NCI-H1048 (cell line): ENCODE results near the gene SCAPER.
"Not testable (repeated sequence)": the region's sequence is repeated elsewhere in the genome, so short reads cannot be mapped to it uniquely, and the experiment has no call there.

ENCODE experiments used
- DNase-seq: peaks from one replicate; lab custom pipeline; 2025; lab: John Stamatoyannopoulos, UW

The SCAPER gene

DNA sequence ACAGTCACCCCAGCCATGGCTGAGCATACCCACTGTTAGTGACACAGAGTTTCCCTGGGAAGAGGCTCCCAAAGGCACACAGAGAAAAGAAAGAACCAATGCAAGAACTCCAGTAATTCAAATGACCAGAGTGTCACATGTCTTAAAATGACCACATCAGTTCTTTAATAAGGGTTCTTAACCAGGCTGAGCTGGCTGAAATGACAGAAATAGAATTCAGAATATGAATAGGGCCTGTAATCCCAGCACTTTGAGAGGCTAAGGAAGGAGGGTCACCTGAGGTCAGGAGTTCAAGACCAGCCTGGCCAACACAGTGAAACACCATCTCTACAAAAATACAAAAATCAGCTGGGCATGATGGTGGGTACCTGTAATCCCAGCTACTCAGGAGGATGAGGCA, 54.8 kb downstream of the SCAPER start:
- not testable (repeated sequence) for DNase-seq

GRCh38 chr15:76846782-76847181, 58.4 kb downstream of the SCAPER start:
- DNase-seq: no peak

GRCh38 chr15:76844096-76844495, 61.0 kb downstream of the SCAPER start:
- no peak for DNase-seq

DNA sequence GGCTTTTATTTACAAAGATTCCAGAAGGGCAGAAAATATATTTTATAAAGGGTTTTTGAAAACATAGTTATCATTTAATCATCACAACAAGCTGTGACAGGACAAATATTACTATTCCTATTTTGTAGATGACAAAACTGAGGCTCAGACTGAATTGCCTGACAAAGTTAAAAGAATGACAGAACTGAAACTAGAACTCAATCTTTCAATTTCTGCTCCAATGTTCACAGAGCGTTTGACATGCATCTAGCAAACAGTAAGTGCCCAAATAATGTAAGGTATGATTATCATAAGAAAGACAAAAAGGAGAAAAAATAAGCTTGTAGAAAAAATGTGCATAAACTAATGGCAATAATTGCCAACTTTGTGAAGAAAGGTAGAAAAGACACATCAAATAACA, 61.9 kb downstream of the SCAPER start:
- DNase-seq: no peak

DNA sequence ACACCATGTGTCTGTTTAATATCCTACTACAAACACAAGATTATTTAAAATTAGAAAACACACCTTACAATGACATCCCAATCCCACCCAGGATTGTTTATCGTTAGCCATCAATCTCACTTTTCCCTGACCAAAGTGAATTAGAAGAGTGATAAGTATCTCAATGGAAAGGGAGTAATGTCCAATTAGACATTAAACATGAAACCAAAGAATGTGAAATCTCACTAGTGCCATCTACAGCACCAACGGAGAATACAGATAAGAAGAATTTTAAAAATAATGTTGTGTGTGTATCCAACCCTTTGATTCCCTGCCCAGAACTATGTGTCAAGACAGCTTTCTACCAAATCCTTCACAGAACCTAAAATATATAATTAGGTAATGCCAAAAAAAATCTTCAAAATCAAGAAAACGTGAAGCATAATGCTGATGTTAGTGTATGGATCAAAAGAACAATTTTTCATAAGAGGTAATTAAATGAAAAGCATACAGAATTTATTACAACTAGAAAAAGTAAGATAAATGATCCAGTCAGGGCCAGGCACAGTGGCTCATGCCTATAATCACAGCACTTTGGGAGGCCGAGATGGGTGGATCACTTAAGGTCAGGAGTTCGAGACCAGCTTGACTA, 64.2 kb downstream of the SCAPER start:
- no peak for DNase-seq

DNA sequence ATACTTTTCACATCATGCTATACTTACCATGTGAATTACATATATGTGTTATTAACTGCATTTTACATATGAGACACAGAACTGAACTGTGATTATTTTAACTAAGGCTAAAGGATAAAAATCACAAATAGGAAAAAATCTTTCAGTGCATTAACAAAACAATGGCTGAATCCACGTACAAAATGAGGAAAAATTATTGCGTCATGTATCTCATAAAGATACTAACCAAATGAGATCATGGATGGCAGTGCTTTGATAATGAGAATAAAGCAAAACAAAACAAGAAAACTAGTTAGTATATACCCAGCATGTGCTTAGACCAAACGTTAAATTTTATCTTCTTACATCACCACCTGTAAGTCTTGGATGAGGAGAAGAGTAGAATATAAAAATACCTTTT, 66.0 kb downstream of the SCAPER start:
- no peak for DNase-seq

GRCh38 chr15:76837474-76837873, 67.7 kb downstream of the SCAPER start:
- DNase-seq: no peak

DNA sequence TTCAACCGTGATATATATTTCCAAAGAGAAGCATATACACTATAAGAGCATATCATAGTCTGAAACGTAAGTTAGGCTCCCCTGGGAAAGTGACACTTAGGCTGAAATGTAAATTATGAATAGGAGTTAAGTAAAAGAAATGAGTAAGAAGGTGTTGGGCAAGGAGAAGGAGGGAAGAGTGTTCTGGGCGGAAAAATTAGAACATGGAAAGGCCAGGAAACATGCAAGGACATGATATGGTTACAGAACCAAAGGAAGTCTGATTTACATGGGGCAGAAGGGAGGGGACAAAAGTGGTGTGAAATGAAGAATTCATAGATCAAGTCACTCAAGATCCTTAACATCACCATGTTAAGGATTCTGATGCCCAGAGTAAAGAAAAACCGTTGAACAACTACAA, 75.2 kb downstream of the SCAPER start:
- no peak for DNase-seq

DNA sequence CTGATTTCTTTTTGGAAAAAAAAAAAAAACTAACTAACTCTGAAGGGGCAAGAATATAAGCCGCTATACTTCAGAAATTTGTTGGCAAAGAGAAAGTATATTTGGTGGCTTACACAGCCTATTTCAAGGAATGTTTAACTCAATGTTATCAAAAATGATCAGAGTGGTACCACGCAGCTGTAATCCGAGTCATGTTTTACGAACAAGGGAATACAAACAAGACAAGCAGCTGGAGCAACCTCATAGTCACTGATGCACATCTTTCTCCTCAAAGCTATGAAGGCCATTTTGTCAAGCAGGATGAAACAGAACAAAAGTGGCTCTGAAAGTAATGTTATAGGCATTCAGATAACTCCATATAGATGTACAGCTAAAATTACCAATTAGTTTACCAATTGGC, 81.2 kb downstream of the SCAPER start:
- DNase-seq: no peak

GRCh38 chr15:76823303-76823702, 81.8 kb downstream of the SCAPER start:
- DNase-seq: no peak

GRCh38 chr15:76818926-76819325, 86.2 kb downstream of the SCAPER start:
- not testable (repeated sequence) for DNase-seq

GRCh38 chr15:76815421-76815820, 89.7 kb downstream of the SCAPER start:
- DNase-seq: no peak

- no peak for DNase-seq
Observed at GRCh38 chr15:76812381-76812780, 92.8 kb downstream of the SCAPER start.

DNA sequence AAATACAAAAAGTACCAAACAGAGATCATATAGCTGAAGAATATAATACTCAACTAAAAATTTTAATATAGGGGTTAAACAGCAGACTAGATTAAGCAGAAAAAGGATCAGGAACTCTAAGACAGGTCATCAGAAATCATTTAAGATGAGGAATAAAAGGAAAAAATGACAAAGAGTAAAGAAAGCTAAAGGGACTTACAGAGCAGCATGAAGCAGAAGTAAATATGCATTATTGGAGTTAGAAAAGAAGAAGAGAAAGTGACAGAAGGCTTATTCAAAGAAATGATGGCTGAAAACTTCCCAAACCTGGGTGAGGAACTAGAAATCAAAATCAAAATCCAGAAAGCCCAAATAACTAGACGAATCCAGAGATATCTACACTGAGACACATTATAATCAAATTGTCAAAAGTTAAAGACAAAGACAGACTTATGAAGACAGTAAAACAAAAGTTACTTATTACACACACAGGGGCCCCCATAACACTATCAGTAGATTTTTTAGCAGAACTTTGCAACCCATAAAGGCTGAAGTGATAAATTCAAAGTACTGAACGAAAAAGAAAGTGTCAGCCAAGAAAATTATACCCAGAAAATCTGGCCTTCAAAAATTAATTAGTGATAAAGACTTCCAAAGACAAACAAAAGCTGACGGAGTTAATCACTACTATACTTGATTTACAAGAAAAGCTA, 95.6 kb downstream of the SCAPER start:
- no peak for DNase-seq

DNA sequence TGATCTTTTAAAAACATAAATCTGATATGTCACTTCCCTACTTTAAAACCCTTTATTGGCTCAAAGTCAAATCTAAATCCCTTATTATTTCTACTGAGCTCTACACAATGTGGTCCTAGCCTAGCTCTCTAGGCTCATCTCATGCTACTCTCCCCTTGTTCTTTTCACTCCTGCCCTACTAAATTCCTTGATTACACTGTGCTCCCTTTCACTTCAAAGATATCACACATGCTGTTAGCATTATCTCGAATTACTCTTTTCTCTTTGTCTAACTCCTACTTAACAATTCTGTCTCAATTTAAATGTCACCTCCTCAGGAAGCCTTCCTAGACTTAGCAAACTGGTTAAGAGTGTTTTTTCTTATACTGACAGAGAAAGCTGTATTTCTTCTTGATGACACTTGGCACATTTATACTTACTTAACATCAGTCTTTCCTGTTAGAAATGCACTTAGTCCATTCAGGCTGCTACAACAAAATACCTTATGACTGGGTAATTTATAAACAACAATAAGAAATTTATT, 102.0 kb downstream of the SCAPER start:
- no peak for DNase-seq

- DNase-seq: no peak
Observed at GRCh38 chr15:76802411-76802810, 102.7 kb downstream of the SCAPER start.

DNA sequence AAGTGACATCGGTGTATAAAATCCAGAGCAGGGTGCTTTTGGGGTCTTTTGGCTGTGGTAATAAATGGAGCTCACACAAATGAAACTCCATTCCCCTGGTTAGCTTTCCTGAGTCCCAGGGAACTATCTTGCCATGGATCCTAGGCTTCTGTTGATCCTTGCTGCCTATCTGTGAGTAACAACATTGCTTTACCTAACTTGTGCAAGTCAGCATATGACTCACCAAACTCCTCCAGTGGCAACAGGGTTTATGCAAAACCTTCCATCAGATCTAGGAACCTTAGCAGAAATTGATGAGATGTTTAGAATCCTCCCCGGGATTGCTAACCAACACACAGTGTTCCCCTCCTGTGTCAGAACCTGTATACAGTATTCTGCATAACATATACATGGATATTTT, 105.4 kb downstream of the SCAPER start:
- DNase-seq: no peak

DNA sequence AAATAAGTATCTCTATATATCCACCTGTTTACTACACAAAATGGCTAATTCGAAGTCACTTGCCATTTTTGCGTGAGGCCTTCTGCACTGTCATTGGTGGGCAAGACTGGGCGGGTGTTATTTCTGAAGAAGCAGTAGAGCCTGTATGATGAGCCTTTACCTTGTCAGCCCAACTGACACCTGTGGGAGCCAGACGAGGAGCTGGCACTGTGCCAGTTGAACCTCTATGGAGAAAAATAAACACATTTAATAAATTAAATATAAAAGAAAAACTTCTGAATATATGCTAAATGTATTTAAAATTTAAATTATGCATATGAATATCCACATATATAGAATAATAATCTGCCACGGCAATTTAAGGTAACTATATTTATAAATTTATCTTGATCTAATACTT, 109.9 kb downstream of the SCAPER start:
- no peak for DNase-seq

- DNase-seq: no peak
Observed at GRCh38 chr15:76793162-76793561, 112.0 kb downstream of the SCAPER start.

DNA sequence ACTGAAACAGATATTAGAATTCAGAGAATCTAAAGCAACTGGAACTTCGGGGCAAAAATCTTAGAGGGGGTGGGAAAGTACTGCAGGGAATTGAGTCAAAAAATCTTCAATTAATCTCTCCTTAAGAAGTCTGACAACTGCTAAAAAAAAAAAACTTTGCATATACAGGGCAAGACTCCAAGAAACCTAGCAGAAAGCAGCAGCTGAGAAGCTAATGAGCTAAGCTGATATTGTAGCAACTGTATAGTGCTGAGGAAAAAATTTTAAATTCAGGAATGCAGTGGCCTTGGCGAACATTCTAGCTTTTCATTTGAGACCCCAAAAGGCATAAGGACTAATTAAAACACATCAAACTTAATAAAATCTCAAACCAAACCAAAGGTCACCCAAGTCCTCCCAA, 113.6 kb downstream of the SCAPER start:
- DNase-seq: no peak

DNA sequence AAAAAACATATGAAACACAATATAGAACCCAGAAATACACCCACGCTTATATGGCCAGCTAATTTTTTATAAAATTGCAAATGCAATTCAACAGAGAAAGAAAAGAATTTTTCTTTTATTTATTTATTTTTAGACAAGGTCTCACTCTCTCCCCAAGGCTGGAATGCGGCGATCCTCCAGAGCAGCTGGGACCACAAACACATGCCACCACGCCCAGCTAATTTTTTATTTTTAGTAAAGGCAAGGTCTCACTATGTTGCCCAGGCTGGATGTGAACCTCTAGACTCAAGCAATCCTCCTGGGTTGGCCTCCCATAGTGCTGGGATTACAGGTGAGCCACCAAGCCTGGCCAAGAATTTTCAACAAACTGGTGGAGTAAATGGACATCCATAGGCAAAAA, 117.9 kb downstream of the SCAPER start:
- DNase-seq: no peak

GRCh38 chr15:76776969-76777368, 128.2 kb downstream of the SCAPER start:
- no peak for DNase-seq

GRCh38 chr15:76776480-76776879, 128.7 kb downstream of the SCAPER start:
- no peak for DNase-seq

DNA sequence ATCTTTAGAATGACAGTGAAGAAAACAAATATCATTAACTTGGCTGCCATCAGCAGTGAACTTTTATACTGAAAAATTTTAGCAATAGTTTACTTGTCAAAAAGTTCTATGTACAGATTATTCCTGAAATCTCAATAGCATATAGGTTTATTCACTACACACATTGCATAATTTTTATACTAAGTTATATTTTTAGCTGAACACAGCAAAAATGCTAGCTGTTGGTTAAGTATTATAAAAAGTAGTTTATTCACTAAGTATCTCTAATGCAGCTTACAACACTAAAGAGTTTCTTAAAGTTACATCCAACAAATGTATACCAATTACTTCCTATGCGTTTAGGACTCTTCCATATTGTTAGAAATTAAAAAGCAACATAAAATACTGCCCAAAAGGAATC, 131.9 kb downstream of the SCAPER start:
- DNase-seq: no peak
